Parathyroid adenoma (tissue), 2 donors: Measurements from ENCODE around the gene PPIP5K1.
"Not testable (repeated sequence)": the region's sequence is repeated elsewhere in the genome, so short reads cannot be mapped to it uniquely, and the experiment has no call there.

Source experiments
- H2AFZ ChIP-seq: fragments of 300-600 bp; sonication (generic); one replicate; pipeline ENCODE4 v1.7.0; 2017; ENCODE audit warnings: antibody characterized with exemption, mild to moderate bottlenecking
- H3K27ac ChIP-seq: fragments of 300-600 bp; sonication (generic); one replicate; pipeline ENCODE4 v1.7.0; 2017
- H3K27me3 ChIP-seq: fragments of 300-600 bp; sonication (generic); one replicate; pipeline ENCODE4 v1.7.0; 2017; ENCODE audit warnings: low read length; ENCODE audit not compliant: control insufficient read depth, insufficient read depth
- H3K36me3 ChIP-seq: fragments of 300-600 bp; sonication (generic); one replicate; pipeline ENCODE4 v1.7.0; 2017; ENCODE audit warnings: low read length; ENCODE audit not compliant: control insufficient read depth, insufficient read depth
- H3K4me1 ChIP-seq: fragments of 300-600 bp; sonication (generic); one replicate; pipeline ENCODE4 v1.7.0; 2017; ENCODE audit warnings: control low read depth
- H3K4me2 ChIP-seq: fragments of 300-600 bp; sonication (generic); one replicate; pipeline ENCODE4 v1.7.0; 2017; ENCODE audit warnings: low read length
- H3K4me3 ChIP-seq: fragments of 300-600 bp; sonication (generic); one replicate; pipeline ENCODE4 v1.7.0; 2017; ENCODE audit warnings: low read depth, low read length
- H3K79me2 ChIP-seq: fragments of 300-600 bp; sonication (generic); one replicate; pipeline ENCODE4 v1.7.0; 2017; ENCODE audit warnings: control low read depth
- H3K9ac ChIP-seq: fragments of 300-600 bp; sonication (generic); one replicate; pipeline ENCODE4 v1.7.0; 2017; ENCODE audit warnings: mild to moderate bottlenecking
- H3K9me3 ChIP-seq: fragments of 300-600 bp; sonication (generic); one replicate; pipeline ENCODE4 v1.7.0; 2017; ENCODE audit warnings: low read length; ENCODE audit not compliant: control insufficient read depth
- TF ChIP-seq, protein P1 (sequence below): fragments of 300-600 bp; sonication (generic); IDR thresholded peaks from one replicate; pipeline ENCODE4 v1.7.0; 2017; ENCODE audit warnings: antibody characterized with exemption, mild to moderate bottlenecking
- donor health status: primary hyperparathyroidism.

The PPIP5K1 gene

GRCh38 chr15:43541785-43542184, 48.2 kb downstream of the PPIP5K1 start:
- TF ChIP-seq, protein P1, sequence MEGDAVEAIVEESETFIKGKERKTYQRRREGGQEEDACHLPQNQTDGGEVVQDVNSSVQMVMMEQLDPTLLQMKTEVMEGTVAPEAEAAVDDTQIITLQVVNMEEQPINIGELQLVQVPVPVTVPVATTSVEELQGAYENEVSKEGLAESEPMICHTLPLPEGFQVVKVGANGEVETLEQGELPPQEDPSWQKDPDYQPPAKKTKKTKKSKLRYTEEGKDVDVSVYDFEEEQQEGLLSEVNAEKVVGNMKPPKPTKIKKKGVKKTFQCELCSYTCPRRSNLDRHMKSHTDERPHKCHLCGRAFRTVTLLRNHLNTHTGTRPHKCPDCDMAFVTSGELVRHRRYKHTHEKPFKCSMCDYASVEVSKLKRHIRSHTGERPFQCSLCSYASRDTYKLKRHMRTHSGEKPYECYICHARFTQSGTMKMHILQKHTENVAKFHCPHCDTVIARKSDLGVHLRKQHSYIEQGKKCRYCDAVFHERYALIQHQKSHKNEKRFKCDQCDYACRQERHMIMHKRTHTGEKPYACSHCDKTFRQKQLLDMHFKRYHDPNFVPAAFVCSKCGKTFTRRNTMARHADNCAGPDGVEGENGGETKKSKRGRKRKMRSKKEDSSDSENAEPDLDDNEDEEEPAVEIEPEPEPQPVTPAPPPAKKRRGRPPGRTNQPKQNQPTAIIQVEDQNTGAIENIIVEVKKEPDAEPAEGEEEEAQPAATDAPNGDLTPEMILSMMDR: no peak
- Histone ChIP-seq H3K36me3 (no peaks in the 10 kb centered on the region), H3K27ac (no peak overlapping the region), H2AFZ (no peak overlapping the region), H3K27me3 (no peaks in the 10 kb centered on the region), H3K79me2 (no peaks in the 10 kb centered on the region), H3K4me1 (no peaks in the 10 kb centered on the region), H3K4me3 (no peak overlapping the region), H3K9ac (no peak overlapping the region), H3K9me3 (no peaks in the 10 kb centered on the region), H3K4me2 (no peak overlapping the region)

DNA sequence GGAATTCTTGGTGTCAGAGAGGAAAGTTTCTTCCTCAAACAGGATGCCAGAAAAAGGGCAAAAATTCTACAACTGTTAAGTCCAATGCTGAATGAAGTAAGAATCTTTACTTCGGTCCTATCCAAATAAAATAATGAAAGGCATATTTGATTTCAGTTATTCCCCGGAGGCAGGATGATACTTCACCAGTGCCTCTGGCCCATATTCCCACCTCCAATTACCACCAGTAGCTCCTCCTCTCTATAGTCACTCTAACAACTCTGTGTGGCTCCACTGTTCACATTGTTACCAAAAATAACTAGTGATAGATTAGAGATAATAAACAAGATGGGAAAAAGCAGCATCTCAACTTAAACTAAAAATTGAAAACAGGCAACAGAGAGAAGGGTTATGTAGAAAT, 51.9 kb downstream of the PPIP5K1 start:
- TF ChIP-seq, protein P1: no peak
- no peak overlapping the region for H3K27ac ChIP-seq
- H3K27me3 ChIP-seq: no peaks in the 10 kb centered on the region
- H3K9ac ChIP-seq: no peak overlapping the region
- H3K79me2 ChIP-seq: no peaks in the 10 kb centered on the region
- no peak overlapping the region for H2AFZ ChIP-seq
- H3K4me2 ChIP-seq: no peak overlapping the region
- no peaks in the 10 kb centered on the region for H3K9me3 ChIP-seq
- H3K36me3 ChIP-seq: no peaks in the 10 kb centered on the region
- no peak overlapping the region for H3K4me3 ChIP-seq
- H3K4me1 ChIP-seq: no peaks in the 10 kb centered on the region

DNA sequence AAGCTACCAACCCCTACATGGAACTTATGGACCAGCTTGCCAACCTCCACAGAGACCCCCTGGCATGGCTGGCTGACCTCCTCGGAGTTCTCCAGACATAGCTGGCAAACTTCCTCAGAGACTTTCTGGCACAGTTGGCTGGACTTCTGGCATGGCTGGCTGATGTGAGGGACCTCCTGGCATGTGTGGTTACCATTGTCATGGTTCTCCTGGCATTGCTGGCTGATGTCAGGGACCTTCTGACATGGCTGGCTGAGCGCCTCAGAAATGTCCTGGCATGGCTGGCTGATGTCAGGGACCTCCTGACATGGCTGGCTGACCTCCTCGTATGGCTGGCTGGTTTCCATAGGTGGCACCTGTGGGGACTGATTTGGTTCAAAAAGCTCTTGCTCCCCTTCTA, 55.1 kb downstream of the PPIP5K1 start:
- Histone ChIP-seq H3K79me2 (no peaks in the 10 kb centered on the region), H3K4me1 (no peaks in the 10 kb centered on the region), H3K27me3 (no peaks in the 10 kb centered on the region), H3K9ac (no peak overlapping the region), H2AFZ (no peak overlapping the region), H3K4me2 (no peak overlapping the region), H3K27ac (no peak overlapping the region), H3K36me3 (no peaks in the 10 kb centered on the region), H3K4me3 (no peak overlapping the region), H3K9me3 (no peaks in the 10 kb centered on the region)
- TF ChIP-seq, protein P1: no peak

- H2AFZ ChIP-seq, H3K4me2 ChIP-seq, H3K27me3 ChIP-seq, H3K4me3 ChIP-seq, H3K79me2 ChIP-seq, H3K4me1 ChIP-seq, H3K36me3 ChIP-seq, H3K9me3 ChIP-seq, H3K27ac ChIP-seq, H3K9ac ChIP-seq: not testable (repeated sequence)
These were observed 57.2 kb downstream of the PPIP5K1 start for GRCh38 chr15:43532826-43533225.

GRCh38 chr15:43531018-43531670, 58.9 kb downstream of the PPIP5K1 start:
- Histone ChIP-seq H3K4me1 (no peaks in the 10 kb centered on the region), H3K79me2 (no peaks in the 10 kb centered on the region), H2AFZ (no peak overlapping the region), H3K36me3 (no peaks in the 10 kb centered on the region), H3K4me2 (no peak overlapping the region), H3K4me3 (no peak overlapping the region), H3K27me3 (no peaks in the 10 kb centered on the region), H3K9me3 (no peaks in the 10 kb centered on the region), H3K9ac (no peak overlapping the region), H3K27ac (no peak overlapping the region)
- TF ChIP-seq, protein P1: no peak
